ENCODE data around the gene DAZAP1. TPM values are rescaled to one million over a fixed set of nuclear protein-coding genes. Genes with fewer than 3 reads are reported as not detected.

The DAZAP1 gene
- total and polyA plus RNA-seq, 3 experiments from 2014 or later: 7.7 to 253 (median 253) TPM

DNA sequence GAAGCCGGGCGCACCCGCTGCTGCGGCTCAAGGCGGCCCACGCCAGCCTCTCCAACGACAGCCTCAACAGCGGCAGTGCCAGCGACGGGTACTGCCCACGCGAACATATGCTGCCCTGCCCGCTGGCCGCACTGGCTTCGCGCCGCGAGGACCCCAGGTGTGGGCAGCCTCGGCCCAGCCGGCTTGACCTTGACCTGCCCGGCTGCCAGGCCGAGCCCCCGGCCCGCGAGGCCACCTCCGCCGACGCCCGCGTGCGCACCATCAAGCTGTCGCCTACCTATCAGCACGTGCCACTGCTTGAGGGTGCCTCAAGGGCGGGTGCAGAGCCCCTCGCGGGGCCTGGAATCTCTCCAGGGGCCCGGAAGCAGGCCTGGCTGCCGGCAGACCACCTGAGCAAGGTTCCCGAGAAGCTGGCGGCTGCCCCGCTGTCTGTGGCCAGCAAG is 58.7 kb downstream of the DAZAP1 start:
- H3K27me3 ChIP-seq (ENCODE audit: insufficient read depth, low read length, poor library complexity, severe bottlenecking): peaks cover 18% of the 10 kb centered on the region
- DNase-seq: no peak
- H3K4me3 ChIP-seq (ENCODE audit: low read length): no peak overlapping the region
- peaks cover 0 to 8% (median 2%) of the 10 kb centered on the region in 3 donors for H3K4me1 Mint-ChIP-seq
- H3K27ac ChIP-seq (ENCODE audit: low read depth, low read length): no peak overlapping the region
- H3K27me3 Mint-ChIP-seq: peaks cover 0 to under 1% of the 10 kb centered on the region in 2 donors
- H3K4me1 ChIP-seq (ENCODE audit: insufficient read depth, low read length): peaks cover 20% of the 10 kb centered on the region
- ChIA-PET POLR2A (interaction anchor here (0.7 to 1.3 kb wide), 2 partner anchors 13 to 818 kb away, joined by 3 read pairs; no protein-coding TSS in a partner anchor), CTCF (interaction anchor here (0.8 to 1.6 kb wide), 5 partner anchors 10 to 48 kb away, joined by 3 to 5 read pairs (median 3); no protein-coding TSS in a partner anchor)
- no peaks in the 10 kb centered on the region for H3K36me3 ChIP-seq (ENCODE audit: insufficient read depth, low read length)
- no peaks in the 10 kb centered on the region for H3K9me3 ChIP-seq (ENCODE audit: low read length)
- no peaks in the 10 kb centered on the region for H3K36me3 Mint-ChIP-seq
- H3K9me3 Mint-ChIP-seq: no peaks in the 10 kb centered on the region
- no peak overlapping the region for H3K4me3 Mint-ChIP-seq
- H3K27ac Mint-ChIP-seq: no peak overlapping the region

DNA sequence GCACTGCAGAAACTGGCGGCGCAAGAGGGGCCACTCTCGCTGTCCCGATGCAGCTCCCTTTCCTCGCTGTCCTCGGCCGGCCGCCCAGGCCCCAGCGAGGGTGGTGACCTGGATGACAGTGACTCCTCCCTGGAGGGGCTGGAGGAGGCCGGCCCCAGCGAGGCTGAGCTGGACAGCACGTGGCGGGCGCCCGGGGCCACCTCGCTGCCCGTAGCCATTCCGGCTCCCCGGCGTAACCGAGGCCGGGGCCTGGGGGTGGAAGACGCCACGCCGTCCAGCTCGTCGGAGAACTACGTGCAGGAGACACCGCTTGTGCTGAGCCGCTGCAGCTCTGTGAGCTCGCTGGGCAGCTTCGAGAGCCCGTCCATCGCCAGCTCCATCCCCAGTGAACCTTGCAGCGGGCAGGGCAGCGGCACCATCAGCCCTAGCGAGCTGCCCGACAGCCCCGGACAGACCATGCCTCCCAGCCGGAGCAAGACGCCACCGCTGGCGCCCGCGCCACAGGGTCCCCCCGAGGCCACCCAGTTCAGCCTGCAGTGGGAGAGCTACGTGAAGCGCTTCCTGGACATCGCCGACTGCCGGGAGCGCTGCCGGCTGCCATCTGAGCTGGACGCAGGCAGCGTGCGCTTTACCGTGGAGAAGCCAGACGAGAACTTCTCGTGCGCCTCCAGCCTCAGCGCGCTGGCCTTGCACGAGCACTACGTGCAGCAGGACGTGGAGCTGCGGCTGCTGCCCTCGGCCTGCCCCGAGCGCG is 59.3 kb downstream of the DAZAP1 start:
- ChIA-PET POLR2A (interaction anchor here (1.3 kb wide), 1 partner anchor 13 kb away, joined by 3 read pairs; no protein-coding TSS in a partner anchor), CTCF (interaction anchor here (0.8 to 1.6 kb wide), 5 partner anchors 9 to 48 kb away, joined by 3 to 5 read pairs (median 3); no protein-coding TSS in a partner anchor)
- Mint-ChIP-seq H3K4me1 (peaks cover 0 to 14% (median 4%) of the 10 kb centered on the region in 3 donors), H3K27me3 (peaks cover 0 to 2% of the 10 kb centered on the region in 2 donors), H3K27ac (no peak overlapping the region), H3K4me3 (no peak overlapping the region), H3K9me3 (no peaks in the 10 kb centered on the region), H3K36me3 (no peaks in the 10 kb centered on the region)
- DNase-seq: no peak
- H3K4me1 ChIP-seq (ENCODE audit: insufficient read depth, low read length): peaks cover 26% of the 10 kb centered on the region
- no peaks in the 10 kb centered on the region for H3K9me3 ChIP-seq (ENCODE audit: low read length)
- peaks cover 22% of the 10 kb centered on the region for H3K27me3 ChIP-seq (ENCODE audit: insufficient read depth, low read length, poor library complexity, severe bottlenecking)
- no peaks in the 10 kb centered on the region for H3K36me3 ChIP-seq (ENCODE audit: insufficient read depth, low read length)
- H3K4me3 ChIP-seq (ENCODE audit: low read length): no peak overlapping the region
- no peak overlapping the region for H3K27ac ChIP-seq (ENCODE audit: low read depth, low read length)

DNA sequence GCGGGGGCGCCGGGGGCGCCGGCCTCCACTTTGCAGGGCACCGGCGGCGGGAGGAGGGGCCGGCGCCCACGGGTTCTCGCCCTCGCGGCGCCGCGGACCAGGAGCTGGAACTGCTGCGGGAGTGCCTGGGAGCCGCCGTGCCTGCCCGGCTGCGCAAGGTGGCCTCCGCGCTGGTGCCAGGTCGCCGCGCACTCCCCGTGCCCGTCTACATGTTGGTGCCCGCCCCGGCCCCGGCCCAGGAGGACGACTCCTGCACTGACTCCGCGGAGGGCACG is 59.8 kb downstream of the DAZAP1 start:
- Histone ChIP-seq H3K4me3 (ENCODE audit: low read length) (no peak overlapping the region), H3K27me3 (ENCODE audit: insufficient read depth, low read length, poor library complexity, severe bottlenecking) (peaks cover 22% of the 10 kb centered on the region), H3K36me3 (ENCODE audit: insufficient read depth, low read length) (no peaks in the 10 kb centered on the region), H3K27ac (ENCODE audit: low read depth, low read length) (no peak overlapping the region), H3K9me3 (ENCODE audit: low read length) (no peaks in the 10 kb centered on the region), H3K4me1 (ENCODE audit: insufficient read depth, low read length) (peaks cover 30% of the 10 kb centered on the region)
- H3K9me3 Mint-ChIP-seq: no peaks in the 10 kb centered on the region
- H3K36me3 Mint-ChIP-seq: no peaks in the 10 kb centered on the region
- H3K4me3 Mint-ChIP-seq: no peak overlapping the region
- ChIA-PET CTCF (interaction anchor here (1.4 to 1.6 kb wide), 3 partner anchors 8 to 47 kb away, joined by 3 to 5 read pairs (median 3); no protein-coding TSS in a partner anchor), POLR2A (interaction anchor here (1.3 kb wide), 1 partner anchor 14 kb away, joined by 3 read pairs; no protein-coding TSS in a partner anchor)
- DNase-seq: no peak
- peaks cover 0 to 2% of the 10 kb centered on the region in 2 donors for H3K27me3 Mint-ChIP-seq
- peaks cover 0 to 19% (median 6%) of the 10 kb centered on the region in 3 donors for H3K4me1 Mint-ChIP-seq
- no peak overlapping the region for H3K27ac Mint-ChIP-seq

DNA sequence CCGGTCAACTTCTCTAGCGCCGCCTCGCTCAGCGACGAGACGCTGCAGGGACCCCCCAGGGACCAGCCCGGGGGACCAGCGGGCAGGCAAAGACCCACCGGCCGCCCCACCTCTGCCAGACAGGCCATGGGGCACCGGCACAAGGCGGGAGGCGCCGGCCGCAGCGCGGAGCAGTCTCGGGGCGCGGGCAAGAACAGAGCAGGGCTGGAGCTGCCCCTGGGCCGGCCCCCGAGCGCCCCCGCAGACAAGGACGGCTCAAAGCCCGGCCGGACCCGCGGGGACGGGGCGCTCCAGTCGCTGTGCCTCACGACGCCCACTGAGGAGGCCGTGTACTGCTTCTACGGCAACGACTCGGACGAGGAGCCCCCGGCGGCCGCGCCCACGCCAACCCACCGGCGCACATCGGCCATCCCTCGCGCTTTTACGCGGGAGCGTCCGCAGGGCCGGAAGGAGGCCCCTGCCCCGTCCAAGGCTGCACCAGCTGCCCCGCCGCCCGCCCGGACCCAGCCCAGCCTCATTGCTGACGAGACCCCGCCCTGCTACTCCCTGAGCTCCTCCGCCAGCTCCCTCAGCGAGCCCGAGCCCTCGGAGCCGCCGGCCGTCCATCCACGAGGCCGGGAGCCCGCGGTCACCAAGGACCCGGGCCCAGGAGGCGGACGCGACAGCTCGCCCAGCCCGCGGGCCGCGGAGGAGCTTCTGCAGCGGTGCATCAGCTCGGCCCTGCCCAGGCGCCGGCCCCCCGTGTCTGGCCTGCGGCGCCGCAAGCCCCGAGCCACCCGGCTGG is 60.3 kb downstream of the DAZAP1 start:
- no peak overlapping the region for H3K27ac ChIP-seq (ENCODE audit: low read depth, low read length)
- peaks cover 30% of the 10 kb centered on the region for H3K4me1 ChIP-seq (ENCODE audit: insufficient read depth, low read length)
- POLR2A ChIA-PET: interaction anchor here (1.3 kb wide), 1 partner anchor 14 kb away, joined by 3 read pairs; no protein-coding TSS in a partner anchor
- H3K27me3 ChIP-seq (ENCODE audit: insufficient read depth, low read length, poor library complexity, severe bottlenecking): peaks cover 22% of the 10 kb centered on the region
- Mint-ChIP-seq H3K27me3 (peaks cover 0 to 2% of the 10 kb centered on the region in 2 donors), H3K36me3 (no peaks in the 10 kb centered on the region), H3K27ac (no peak overlapping the region), H3K9me3 (no peaks in the 10 kb centered on the region), H3K4me1 (peaks cover 0 to 20% (median 6%) of the 10 kb centered on the region in 3 donors), H3K4me3 (no peak overlapping the region)
- DNase-seq: no peak
- CTCF ChIA-PET: interaction anchor here (1.4 kb wide), 1 partner anchor 23 kb away, joined by 3 read pairs; no protein-coding TSS in a partner anchor
- no peaks in the 10 kb centered on the region for H3K36me3 ChIP-seq (ENCODE audit: insufficient read depth, low read length)
- H3K9me3 ChIP-seq (ENCODE audit: low read length): no peaks in the 10 kb centered on the region
- H3K4me3 ChIP-seq (ENCODE audit: low read length): no peak overlapping the region

DNA sequence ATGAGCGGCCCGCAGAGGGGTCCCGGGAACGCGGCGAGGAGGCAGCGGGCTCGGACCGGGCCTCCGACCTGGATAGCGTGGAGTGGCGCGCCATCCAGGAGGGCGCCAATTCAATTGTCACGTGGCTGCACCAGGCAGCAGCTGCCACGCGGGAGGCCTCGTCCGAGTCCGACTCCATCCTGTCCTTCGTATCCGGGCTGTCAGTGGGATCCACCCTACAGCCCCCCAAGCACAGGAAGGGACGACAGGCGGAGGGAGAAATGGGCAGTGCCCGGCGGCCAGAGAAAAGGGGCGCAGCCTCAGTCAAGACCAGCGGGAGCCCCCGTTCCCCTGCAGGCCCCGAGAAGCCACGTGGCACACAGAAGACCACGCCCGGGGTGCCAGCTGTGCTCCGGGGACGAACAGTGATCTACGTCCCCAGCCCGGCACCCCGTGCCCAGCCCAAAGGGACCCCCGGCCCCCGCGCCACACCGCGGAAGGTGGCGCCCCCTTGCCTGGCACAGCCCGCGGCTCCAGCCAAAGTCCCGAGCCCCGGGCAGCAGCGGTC is 61.0 kb downstream of the DAZAP1 start:
- Mint-ChIP-seq H3K4me3 (peak overlapping the region in 5 of 7 donors; percentile 41 to 80 (median 52)), H3K4me1 (peaks cover 5 to 25% (median 9%) of the 10 kb centered on the region in 3 donors), H3K27ac (no peak overlapping the region), H3K27me3 (peaks cover 0 to 2% of the 10 kb centered on the region in 2 donors), H3K36me3 (no peaks in the 10 kb centered on the region), H3K9me3 (no peaks in the 10 kb centered on the region)
- Histone ChIP-seq H3K27me3 (ENCODE audit: insufficient read depth, low read length, poor library complexity, severe bottlenecking) (peaks cover 22% of the 10 kb centered on the region), H3K27ac (ENCODE audit: low read depth, low read length) (no peak overlapping the region), H3K9me3 (ENCODE audit: low read length) (no peaks in the 10 kb centered on the region), H3K36me3 (ENCODE audit: insufficient read depth, low read length) (no peaks in the 10 kb centered on the region), H3K4me3 (ENCODE audit: low read length) (no peak overlapping the region), H3K4me1 (ENCODE audit: insufficient read depth, low read length) (peaks cover 30% of the 10 kb centered on the region)
- ChIA-PET POLR2A (interaction anchor here (0.6 to 0.7 kb wide), 2 partner anchors 22 to 41 kb away, joined by 3 to 6 read pairs; partner anchors contain the start of gene REEP6), CTCF (no interaction called here)
- DNase-seq: no peak

DNA sequence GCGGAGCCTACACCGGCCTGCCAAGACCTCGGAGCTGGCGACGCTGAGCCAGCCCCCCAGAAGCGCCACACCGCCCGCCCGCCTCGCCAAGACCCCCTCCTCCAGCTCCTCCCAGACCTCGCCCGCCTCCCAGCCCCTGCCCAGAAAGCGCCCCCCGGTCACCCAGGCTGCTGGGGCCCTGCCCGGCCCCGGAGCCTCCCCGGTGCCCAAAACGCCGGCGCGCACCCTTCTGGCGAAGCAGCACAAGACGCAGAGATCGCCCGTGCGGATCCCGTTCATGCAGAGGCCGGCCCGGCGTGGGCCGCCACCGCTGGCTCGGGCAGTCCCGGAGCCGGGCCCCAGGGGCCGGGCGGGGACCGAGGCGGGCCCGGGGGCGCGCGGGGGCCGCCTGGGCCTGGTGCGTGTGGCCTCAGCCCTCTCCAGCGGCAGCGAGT is 61.5 kb downstream of the DAZAP1 start:
- no peak overlapping the region for H3K27ac Mint-ChIP-seq
- Histone ChIP-seq H3K36me3 (ENCODE audit: insufficient read depth, low read length) (no peaks in the 10 kb centered on the region), H3K4me3 (ENCODE audit: low read length) (no peak overlapping the region), H3K27me3 (ENCODE audit: insufficient read depth, low read length, poor library complexity, severe bottlenecking) (peaks cover 22% of the 10 kb centered on the region), H3K27ac (ENCODE audit: low read depth, low read length) (no peak overlapping the region), H3K4me1 (ENCODE audit: insufficient read depth, low read length) (peaks cover 30% of the 10 kb centered on the region), H3K9me3 (ENCODE audit: low read length) (no peaks in the 10 kb centered on the region)
- H3K4me3 Mint-ChIP-seq: peak overlapping the region in 5 of 7 donors; percentile 41 to 78 (median 46)
- no peak for DNase-seq
- peaks cover 0 to 2% of the 10 kb centered on the region in 2 donors for H3K27me3 Mint-ChIP-seq
- H3K9me3 Mint-ChIP-seq: no peaks in the 10 kb centered on the region
- no peaks in the 10 kb centered on the region for H3K36me3 Mint-ChIP-seq
- POLR2A ChIA-PET: interaction anchor here (0.6 to 0.7 kb wide), 2 partner anchors 22 to 41 kb away, joined by 3 to 6 read pairs; partner anchors contain the start of gene REEP6
- H3K4me1 Mint-ChIP-seq: peaks cover 5 to 25% (median 9%) of the 10 kb centered on the region in 3 donors
- CTCF ChIA-PET: no interaction called here

DNA sequence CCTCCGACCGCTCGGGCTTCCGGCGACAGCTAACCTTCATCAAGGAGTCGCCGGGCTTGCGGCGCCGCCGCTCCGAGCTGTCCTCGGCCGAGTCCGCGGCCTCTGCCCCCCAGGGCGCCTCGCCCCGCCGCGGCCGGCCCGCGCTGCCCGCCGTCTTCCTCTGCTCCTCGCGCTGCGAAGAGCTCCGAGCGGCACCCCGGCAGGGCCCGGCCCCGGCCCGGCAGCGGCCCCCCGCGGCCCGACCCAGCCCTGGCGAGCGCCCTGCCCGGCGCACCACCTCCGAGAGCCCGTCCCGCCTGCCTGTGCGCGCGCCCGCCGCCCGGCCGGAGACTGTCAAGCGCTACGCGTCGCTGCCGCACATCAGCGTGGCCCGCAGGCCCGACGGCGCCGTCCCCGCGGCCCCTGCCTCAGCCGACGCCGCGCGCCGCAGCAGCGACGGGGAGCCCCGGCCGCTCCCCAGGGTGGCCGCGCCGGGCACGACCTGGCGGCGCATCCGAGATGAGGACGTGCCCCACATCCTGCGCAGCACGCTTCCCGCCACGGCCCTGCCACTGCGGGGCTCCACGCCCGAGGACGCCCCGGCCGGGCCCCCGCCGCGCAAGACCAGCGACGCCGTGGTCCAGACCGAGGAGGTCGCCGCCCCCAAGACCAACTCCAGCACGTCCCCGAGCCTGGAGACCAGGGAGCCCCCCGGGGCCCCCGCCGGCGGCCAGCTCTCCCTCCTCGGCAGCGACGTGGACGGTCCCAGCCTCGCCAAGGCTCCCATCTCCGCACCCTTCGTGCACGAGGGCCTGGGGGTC is 62.1 kb downstream of the DAZAP1 start:
- Histone ChIP-seq H3K4me3 (ENCODE audit: low read length) (no peak overlapping the region), H3K27ac (ENCODE audit: low read depth, low read length) (no peak overlapping the region), H3K36me3 (ENCODE audit: insufficient read depth, low read length) (no peaks in the 10 kb centered on the region), H3K4me1 (ENCODE audit: insufficient read depth, low read length) (peaks cover 30% of the 10 kb centered on the region), H3K27me3 (ENCODE audit: insufficient read depth, low read length, poor library complexity, severe bottlenecking) (peaks cover 22% of the 10 kb centered on the region), H3K9me3 (ENCODE audit: low read length) (no peaks in the 10 kb centered on the region)
- Mint-ChIP-seq H3K27ac (no peak overlapping the region), H3K4me1 (peaks cover 5 to 25% (median 9%) of the 10 kb centered on the region in 3 donors), H3K27me3 (peaks cover 0 to 2% of the 10 kb centered on the region in 2 donors), H3K9me3 (no peaks in the 10 kb centered on the region), H3K36me3 (peaks cover 0 to under 1% (median 0%) of the 10 kb centered on the region in 3 donors), H3K4me3 (peak overlapping the region in 1 of 7 donors; percentile 80)
- ChIA-PET CTCF (no interaction called here), POLR2A (interaction anchor here (0.7 to 1.6 kb wide), 2 partner anchors 21 kb away, joined by 3 to 4 read pairs; partner anchors contain the start of gene REEP6)
- no peak for DNase-seq
